ENCODE data around the gene ARL4C.

GRCh38 chr2:234483568-234484251, 13.2 kb downstream of the ARL4C start:
- peak; percentile 62 for TF ChIP-seq CTCF (IDR thresholded peaks at IDR 0.05; ENCODE audit: low read length)
- no peak for TF ChIP-seq EZH2 (optimal IDR thresholded peaks at IDR 0.05; ENCODE audit: low read depth, low read length)
